COLO668 (cell line): ENCODE data around the gene ZFP36L1.

Experiments
- DNase-seq: peaks from one replicate; lab custom pipeline; 2025; ENCODE audit not compliant: unreplicated experiment; lab: John Stamatoyannopoulos, UW

ZFP36L1 gene

DNA sequence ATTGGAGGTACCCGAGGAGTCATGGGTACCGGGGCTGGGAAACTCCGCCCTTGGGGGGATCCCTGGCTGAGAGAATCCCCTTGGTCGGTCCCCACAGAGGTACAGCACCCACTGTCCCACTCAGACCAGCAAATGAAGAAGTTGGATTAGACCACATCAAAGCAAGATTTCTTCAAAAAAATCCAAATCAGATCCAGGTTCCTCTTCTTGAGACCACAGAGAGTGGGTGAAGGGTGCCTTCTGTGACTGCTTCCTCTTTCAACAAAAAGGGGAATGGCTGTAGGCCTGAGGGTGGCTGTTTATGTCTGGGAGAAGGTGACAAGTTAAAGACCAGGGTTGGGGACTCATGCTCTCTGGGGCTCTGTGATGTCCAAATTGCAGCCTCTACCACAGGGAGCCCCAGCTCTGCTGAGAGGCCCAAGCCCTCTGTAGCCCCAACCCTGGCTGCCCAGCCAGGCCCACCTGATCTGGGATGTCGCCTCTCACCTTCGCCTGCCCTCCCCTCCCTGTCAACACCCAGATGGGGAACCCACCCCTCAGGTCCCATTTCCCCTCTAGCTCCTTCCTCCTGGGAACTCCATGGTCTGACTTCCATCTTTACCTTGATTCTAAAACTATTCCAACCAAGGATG lies 50.9 kb downstream of the ZFP36L1 start:
- DNase-seq = no peak

DNA sequence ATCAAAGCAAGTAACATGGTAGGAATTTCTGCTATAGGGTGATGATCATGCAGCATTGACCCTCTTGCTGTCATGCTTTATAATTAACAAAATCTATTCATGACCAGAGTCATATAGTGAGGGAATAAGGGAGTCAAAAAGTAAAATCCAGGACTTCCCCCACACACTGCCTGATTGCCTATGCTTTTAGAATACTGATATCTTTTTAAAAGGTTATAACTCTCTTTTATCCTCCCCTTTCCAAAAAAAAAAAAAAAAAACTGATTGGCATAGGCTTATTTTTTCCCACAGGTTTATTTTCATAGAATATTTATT lies 51.4 kb downstream of the ZFP36L1 start:
- DNase-seq = no peak

DNA sequence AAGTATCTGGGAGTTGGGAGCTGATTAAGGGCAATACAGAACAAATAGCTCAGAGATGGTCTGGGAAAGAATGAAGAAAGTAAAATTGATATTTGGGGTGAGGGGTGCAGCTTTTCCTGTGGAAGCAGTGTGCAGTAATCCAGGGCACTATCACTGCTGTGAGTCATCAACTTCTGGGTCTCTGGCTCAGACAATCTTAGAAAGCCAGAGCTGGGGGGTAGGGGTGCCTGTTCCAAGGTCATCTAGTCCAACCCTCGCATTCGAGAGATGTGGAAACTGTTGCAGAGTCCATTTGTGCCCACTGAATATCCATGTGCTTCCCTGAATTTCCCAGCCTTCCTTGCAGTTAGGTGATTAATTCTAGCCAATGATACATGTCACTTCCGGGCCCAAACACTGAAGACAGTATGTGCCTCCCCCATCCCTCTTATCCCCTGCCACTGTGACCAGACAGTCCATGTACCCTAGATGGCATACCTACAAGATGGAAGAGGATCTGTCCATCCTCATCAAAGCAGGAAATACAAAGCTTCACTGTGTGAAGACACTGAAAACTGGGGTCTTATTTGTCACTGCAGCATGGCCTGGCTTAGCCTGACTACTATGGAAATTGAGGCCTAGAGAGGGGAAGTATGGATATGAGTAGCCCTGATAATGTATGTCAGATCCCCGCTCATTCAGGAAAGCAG lies 51.9 kb downstream of the ZFP36L1 start:
- no peak for DNase-seq

DNA sequence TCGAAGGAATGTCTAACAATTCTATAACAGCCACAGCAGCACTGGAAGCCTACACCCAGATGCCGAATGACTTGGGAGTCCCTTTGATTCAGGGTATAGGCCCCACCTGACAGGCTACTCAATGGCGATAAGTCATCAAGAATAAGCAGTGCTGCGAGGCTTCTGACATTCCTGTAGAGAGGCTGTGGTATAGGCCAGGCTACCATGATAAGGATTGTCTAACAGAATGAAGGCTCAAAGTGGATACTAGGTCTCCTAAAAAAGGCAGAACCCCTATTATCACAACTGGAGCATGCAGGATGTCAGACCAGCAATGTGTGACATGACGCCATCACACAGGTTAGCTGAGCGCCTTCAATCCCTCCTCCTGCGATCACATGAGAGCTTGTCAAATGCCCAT lies 53.2 kb downstream of the ZFP36L1 start:
- DNase-seq = no peak

DNA sequence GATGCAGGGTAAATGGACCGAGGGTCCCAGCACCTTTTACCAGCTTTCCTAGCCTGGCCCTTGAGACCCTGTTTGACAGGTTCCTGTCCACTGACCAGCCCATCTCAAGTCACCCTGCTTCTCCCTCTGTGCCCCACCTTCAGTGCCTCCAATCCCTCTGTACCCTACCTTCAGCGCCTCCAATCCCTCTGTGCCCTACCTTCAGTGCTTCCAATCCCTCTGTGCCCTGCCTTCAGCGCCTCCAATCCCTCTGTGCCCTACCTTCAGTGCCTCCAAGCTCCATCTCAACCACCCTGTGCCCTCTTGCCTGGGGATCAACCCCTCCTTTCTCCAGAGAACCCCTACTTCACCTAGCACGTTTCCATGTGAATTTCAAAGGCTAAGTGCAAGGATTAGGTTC lies 54.3 kb downstream of the ZFP36L1 start:
- no peak for DNase-seq
